NCI-H446 treated with DMSO at 0.1 percent for 48 hours (cell line): ENCODE results near the gene ABT1.

Source experiments
- DNase-seq: peaks from one replicate; lab custom pipeline; 2025; lab: John Stamatoyannopoulos, UW

Gene ABT1

DNA sequence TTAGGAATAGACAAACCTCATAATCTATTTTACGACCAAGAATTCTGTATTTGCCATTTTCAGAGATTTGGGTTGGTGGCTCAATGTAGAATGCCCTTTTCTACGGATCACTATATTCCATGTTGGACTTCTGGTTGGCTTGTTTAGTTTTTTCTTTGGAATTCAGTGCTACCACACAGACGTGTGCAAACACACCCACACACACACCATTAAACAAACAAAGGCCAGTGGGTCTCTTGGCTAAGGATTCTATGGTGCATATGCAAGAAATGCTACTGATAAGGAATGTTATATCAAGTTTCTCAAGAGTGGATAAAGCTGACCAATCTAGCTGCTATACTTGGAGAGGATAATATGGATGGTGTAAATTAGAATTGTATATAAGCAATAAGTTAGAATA lies 8.0 kb downstream of the ABT1 start:
- no peak for DNase-seq

DNA sequence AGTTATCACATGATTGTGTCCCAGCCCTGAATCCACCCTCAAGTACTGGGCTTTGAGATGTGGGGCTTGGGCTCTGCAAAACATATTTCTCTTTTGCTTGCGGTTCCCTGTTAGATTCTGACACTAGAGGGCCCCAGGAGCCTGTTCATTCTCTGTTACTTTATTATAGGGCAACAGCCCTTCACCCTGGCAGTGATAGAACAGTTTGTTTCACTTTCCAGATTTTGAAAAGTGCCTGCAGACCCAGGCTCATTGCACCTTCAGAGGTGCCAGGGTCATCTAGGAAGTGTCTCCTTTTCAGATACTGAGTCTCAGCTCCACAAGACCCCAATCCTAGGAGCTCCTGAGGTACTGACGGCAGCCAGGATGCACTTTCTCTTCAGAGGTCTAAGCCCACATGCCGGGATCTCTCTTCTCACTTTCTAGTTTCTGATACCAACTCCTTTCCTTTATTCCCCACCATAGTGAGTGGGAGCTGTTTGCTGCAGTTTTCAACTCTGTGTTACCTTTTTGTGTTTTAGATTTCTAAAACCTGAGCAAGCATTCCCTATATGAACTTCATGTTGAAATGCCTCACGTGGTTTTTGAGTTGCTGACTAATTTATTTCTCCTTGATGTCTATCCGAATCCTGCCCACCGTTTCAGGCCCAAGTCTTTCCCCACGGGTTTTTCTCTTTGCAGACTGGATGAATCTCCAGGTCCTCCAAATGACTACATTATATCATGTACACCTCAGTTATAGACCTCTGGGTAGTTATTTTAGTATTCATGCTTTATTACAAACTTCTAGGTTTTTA lies 10.9 kb downstream of the ABT1 start:
- DNase-seq: peak; percentile 41

DNA sequence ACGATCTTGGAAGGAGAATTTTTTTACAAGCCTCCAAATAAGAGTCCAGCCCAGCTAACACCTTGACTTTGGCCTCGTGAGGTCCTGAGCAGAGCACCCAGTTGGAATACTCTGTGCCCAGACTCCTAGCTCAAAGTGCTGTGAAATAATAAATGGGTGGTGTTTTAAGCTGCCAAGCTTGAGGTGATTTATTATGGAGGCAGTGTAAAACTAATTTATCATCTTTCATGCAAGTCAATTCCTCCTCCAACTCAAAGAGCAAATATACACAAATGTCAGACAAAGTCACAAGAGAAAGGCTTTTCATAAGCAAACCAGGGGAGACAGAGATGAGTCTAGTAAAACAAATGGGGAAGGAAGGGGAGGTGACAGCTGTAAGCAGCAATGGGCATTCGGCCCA lies 12.7 kb downstream of the ABT1 start:
- no peak for DNase-seq

DNA sequence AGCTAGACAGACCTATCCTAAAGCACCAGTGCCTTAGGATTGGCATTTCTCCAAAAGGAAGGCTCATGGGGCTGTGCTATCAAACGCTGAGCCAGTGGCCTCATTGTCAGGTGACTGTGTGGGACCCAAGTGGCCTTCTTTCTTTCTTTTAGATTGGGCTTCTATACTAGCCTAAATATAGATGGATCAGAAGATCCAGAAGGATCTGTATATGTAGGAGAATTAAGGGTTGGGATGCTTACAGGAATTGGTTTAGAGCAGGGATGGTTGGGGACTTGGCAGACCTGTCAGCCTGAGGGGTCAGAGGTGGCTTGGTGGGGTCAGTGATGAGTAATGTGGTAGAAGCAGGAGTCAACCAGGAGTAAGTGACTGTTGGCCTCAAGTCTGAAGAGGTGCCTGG lies 14.8 kb downstream of the ABT1 start:
- no peak for DNase-seq

DNA sequence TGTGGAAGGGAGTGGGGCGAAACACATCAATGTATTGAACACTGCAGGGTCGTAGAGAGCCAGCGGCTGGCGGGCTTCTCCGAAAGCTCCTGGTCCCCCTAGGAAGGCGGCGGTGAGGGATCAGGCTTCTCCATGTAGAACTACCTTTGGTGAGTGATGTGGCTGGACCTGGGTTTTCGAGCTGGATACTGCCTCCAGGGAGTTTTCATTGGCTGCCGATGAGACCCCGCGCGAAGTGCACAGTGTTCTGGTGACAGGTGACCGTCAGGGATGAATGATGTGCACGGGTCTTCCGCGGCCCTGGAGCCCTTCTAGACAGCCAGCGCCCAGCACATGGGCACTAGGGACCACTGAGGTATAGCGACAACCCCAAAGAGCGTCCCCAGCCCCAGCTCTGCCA lies 16.4 kb downstream of the ABT1 start:
- DNase-seq: no peak

DNA sequence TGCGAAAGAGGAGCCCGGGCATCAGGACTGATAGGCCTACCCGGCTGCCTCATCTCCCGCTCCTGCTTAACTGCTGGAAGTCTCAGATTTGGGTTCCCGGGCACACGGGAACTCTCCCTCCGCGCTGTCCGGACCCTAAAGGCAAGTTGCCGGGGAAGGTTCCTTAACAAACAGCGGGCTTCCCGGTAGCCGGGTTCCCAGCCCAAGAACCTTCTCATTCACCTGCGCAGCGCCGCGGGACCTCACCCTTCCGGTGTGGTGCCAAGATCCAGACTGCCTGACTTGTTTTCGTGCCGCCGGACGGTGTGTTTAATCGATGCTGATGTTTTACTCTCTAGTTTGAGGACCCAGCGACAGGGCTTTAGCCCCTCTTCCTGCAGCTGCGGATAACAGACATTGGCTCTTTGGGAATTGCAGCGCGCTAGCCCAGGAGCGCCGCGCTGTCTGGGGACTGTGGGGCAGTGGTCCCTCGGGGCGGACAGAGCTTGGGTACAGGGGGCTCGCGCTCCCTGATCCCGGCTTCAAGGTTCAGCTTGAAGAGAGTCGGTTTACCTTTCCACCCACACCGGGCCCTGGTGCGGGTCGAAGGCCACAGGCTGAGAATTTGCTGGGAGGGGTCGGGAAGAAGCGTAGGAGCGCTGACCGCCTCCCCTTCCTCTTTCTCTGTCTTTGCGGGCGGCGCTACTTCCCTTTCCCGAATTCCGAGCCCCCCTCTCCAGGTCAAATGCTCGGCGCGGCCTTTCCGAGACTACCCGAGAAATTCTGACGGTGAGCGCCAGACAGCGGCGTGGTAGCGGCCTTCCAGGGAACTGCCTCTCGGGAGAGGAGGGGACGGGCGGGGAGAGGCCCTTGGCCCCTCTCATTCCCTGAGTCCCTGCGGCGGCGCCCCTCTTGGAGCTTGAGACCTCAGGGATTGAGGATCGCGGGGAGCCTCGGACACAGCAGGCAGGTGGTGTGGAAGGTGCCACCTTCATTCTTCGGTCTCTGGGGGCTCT lies 17.2 kb downstream of the ABT1 start:
- no peak for DNase-seq

DNA sequence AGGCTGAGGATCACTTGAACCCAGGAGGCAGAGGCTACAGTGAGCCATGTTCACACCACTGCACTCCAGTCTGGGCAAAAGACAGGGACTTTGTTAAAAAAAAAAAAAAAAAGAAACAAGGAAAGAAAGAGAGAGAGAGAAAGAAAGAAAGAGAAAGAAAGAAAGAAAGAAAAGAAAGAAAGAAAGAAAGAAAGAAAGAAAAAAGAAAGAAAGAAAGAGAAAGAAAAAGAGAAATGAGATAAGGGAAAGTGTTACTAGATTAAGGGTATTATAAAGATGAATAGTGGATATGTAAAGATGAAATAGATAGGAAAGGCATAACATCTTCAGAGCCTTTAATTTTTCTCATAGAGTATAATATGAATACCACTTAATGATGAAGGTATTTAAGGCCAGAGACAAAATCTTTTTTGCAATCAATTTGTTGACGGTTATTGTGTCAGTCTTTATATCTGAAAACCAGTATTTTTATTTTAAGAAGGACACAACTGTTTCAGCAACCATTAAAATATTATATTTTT lies 26.6 kb downstream of the ABT1 start:
- no peak for DNase-seq

DNA sequence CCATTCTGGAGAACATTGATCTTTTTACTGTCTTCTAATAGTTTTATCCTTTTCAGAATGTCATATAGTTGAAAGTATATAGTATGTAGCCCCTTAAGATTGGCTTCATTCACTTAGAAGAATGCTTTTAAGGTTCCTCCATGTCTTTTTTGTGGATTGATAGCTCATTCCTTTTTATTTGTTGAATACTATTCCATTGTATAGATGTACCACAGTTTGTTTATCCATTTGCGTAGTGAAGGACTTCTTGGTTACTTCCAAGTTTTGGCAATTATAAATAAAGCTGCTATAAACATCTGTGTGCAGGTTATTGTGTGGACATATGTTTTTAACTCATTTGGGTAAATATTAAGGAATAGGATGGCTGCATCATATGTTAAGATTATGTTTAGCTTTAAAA lies 27.8 kb downstream of the ABT1 start:
- no peak for DNase-seq

DNA sequence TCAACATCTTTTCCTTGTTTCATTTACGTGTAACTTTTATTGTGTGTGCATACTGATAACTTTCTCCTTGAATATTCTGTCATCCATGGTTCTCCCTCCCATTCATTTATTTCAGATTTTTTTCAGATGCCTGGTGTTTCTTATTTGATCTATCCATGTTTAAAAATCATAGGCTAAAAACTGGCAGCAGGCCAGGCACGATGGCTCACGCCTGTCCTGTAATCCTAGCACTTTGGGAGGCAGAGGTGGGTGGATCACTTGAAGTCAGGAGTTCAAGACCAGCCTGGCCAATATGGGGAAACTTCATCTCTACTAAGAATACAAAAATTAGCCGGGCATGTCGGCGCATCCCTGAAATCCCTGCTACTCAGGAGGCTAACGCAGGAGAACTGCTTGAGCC lies 31.1 kb downstream of the ABT1 start:
- no peak for DNase-seq

DNA sequence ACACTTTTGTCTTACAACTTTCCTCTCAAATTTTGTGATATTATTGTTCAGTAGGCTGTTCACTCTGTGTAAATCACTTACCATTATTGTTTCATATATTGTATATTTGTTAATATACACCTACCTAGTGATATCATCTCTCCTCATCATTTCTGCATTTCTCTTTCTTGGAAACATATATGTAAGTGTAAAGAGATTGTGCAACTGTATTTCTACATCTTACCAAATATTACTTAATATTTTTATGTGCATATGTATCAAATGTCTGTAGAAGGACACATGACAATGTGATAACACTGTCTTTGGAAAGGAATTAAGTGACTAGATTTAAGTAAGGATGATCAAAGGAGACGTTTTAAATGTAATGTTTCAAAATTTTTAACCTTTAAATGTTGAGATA lies 32.6 kb downstream of the ABT1 start:
- DNase-seq: no peak

DNA sequence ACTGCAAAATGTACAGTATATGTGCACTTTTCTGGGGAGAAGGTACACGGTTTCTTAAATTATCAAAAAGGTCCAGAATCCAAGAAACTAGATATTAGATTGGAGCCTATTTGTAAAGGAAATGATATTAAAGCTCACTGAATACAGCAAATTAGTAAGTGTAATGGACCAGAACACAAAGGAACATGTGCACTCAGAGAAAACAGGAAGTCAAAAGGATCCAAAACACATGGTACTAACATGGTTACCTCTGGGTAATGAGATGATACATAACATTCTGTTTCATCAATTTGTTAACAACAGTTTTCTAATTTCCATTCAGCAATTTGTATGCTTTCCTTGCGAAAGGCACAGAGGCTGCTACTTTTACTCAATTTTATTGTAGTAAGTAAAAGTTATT lies 44.1 kb downstream of the ABT1 start:
- no peak for DNase-seq

DNA sequence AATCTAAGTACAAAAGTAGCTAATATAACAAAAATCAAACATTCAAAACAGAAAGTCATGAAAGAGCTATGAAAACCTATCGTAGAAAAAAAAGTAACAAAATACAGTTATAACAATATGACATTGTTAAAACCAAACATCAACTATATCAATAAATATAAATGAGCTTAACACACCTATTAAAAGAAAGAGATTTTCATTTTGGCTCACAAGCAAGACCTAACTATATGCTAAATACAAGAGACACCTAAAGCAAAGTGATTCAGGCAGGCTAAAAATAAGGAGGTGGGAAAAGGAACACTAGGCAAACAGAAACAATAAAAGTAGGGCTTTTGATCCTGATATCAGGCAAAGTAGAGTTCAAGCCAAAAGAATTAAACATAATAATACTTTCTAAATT lies 49.3 kb downstream of the ABT1 start:
- DNase-seq: no peak
